Measurements from ENCODE around the gene LIN7C. TPM values are rescaled to one million over a fixed set of nuclear protein-coding genes. Genes with fewer than 3 reads are reported as not detected.
"Not testable (repeated sequence)": the region's sequence is repeated elsewhere in the genome, so short reads cannot be mapped to it uniquely, and the experiment has no call there.

LIN7C gene
- total RNA-seq, 1 experiment from 2014 or later = 30.3 TPM

GRCh38 chr11:27518518-27518917 lies 11.9 kb upstream of the LIN7C start:
- no peak overlapping the region for H3K27ac ChIP-seq (ENCODE audit: low read length)
- H3K79me2 ChIP-seq (ENCODE audit: low read length) = no peaks in the 10 kb centered on the region
- H3K9me2 ChIP-seq (replicated peaks; ENCODE audit: insufficient read depth, low read length) = no peaks in the 10 kb centered on the region
- DNase-seq = no peak
- no peak overlapping the region for H3K4me3 ChIP-seq (ENCODE audit: low read length)
- no peak overlapping the region for H2AFZ ChIP-seq (ENCODE audit: low read length)
- no peaks in the 10 kb centered on the region for H3K4me1 ChIP-seq (ENCODE audit: low read length)
- no peaks in the 10 kb centered on the region for H3K27me3 ChIP-seq (ENCODE audit: low read length)
- H3K9me3 ChIP-seq (ENCODE audit: low read length) = no peaks in the 10 kb centered on the region
- H4K20me1 ChIP-seq (ENCODE audit: insufficient read depth, low read depth, low read length) = no peaks in the 10 kb centered on the region
- no peak overlapping the region for H3K4me2 ChIP-seq (ENCODE audit: low read depth, low read length, poor library complexity, severe bottlenecking)
- H3K36me3 ChIP-seq (ENCODE audit: insufficient read depth, low read length) = no peaks in the 10 kb centered on the region
- no peak overlapping the region for H3K9ac ChIP-seq (ENCODE audit: low read length)

GRCh38 chr11:27517490-27517889 lies 10.9 kb upstream of the LIN7C start:
- H4K20me1 ChIP-seq (ENCODE audit: insufficient read depth, low read depth, low read length); DNase-seq; H3K9me3 ChIP-seq (ENCODE audit: low read length); H3K36me3 ChIP-seq (ENCODE audit: insufficient read depth, low read length); H3K9me2 ChIP-seq (replicated peaks; ENCODE audit: insufficient read depth, low read length); H3K27ac ChIP-seq (ENCODE audit: low read length); H3K4me1 ChIP-seq (ENCODE audit: low read length); H3K27me3 ChIP-seq (ENCODE audit: low read length); H3K4me3 ChIP-seq (ENCODE audit: low read length); H3K9ac ChIP-seq (ENCODE audit: low read length); H3K79me2 ChIP-seq (ENCODE audit: low read length); H3K4me2 ChIP-seq (ENCODE audit: low read depth, low read length, poor library complexity, severe bottlenecking); H2AFZ ChIP-seq (ENCODE audit: low read length): not testable (repeated sequence)

- H3K9me2 ChIP-seq (replicated peaks; ENCODE audit: insufficient read depth, low read length) = no peaks in the 10 kb centered on the region
- no peaks in the 10 kb centered on the region for H3K79me2 ChIP-seq (ENCODE audit: low read length)
- no peak overlapping the region for H2AFZ ChIP-seq (ENCODE audit: low read length)
- no peaks in the 10 kb centered on the region for H4K20me1 ChIP-seq (ENCODE audit: insufficient read depth, low read depth, low read length)
- no peaks in the 10 kb centered on the region for H3K36me3 ChIP-seq (ENCODE audit: insufficient read depth, low read length)
- H3K9me3 ChIP-seq (ENCODE audit: low read length) = no peaks in the 10 kb centered on the region
- DNase-seq = no peak
- H3K4me2 ChIP-seq (ENCODE audit: low read depth, low read length, poor library complexity, severe bottlenecking) = no peak overlapping the region
- no peak overlapping the region for H3K9ac ChIP-seq (ENCODE audit: low read length)
- no peak overlapping the region for H3K27ac ChIP-seq (ENCODE audit: low read length)
- no peak overlapping the region for H3K4me3 ChIP-seq (ENCODE audit: low read length)
- H3K27me3 ChIP-seq (ENCODE audit: low read length) = no peaks in the 10 kb centered on the region
- H3K4me1 ChIP-seq (ENCODE audit: low read length) = no peaks in the 10 kb centered on the region
Observed at GRCh38 chr11:27514558-27514957, 8.0 kb upstream of the LIN7C start.

- H3K4me2 ChIP-seq (ENCODE audit: low read depth, low read length, poor library complexity, severe bottlenecking) = no peak overlapping the region
Observed at GRCh38 chr11:27514076-27514475, 7.5 kb upstream of the LIN7C start.

GRCh38 chr11:27513389-27513788 lies 6.8 kb upstream of the LIN7C start:
- no peaks in the 10 kb centered on the region for H4K20me1 ChIP-seq (ENCODE audit: insufficient read depth, low read depth, low read length)
- H2AFZ ChIP-seq (ENCODE audit: low read length) = no peak overlapping the region
- H3K79me2 ChIP-seq (ENCODE audit: low read length) = no peaks in the 10 kb centered on the region
- no peak for DNase-seq
- H3K4me1 ChIP-seq (ENCODE audit: low read length) = no peaks in the 10 kb centered on the region
- no peaks in the 10 kb centered on the region for H3K27me3 ChIP-seq (ENCODE audit: low read length)
- no peak overlapping the region for H3K27ac ChIP-seq (ENCODE audit: low read length)
- no peak overlapping the region for H3K4me3 ChIP-seq (ENCODE audit: low read length)
- no peak overlapping the region for H3K9ac ChIP-seq (ENCODE audit: low read length)
- no peaks in the 10 kb centered on the region for H3K9me2 ChIP-seq (replicated peaks; ENCODE audit: insufficient read depth, low read length)
- no peak overlapping the region for H3K4me2 ChIP-seq (ENCODE audit: low read depth, low read length, poor library complexity, severe bottlenecking)
- no peaks in the 10 kb centered on the region for H3K36me3 ChIP-seq (ENCODE audit: insufficient read depth, low read length)
- no peaks in the 10 kb centered on the region for H3K9me3 ChIP-seq (ENCODE audit: low read length)

More at GRCh38 chr11:27514076-27514475, 7.5 kb upstream of the LIN7C start:
- no peak for DNase-seq
- H2AFZ ChIP-seq (ENCODE audit: low read length) = no peak overlapping the region
- no peak overlapping the region for H3K27ac ChIP-seq (ENCODE audit: low read length)
- no peaks in the 10 kb centered on the region for H3K9me2 ChIP-seq (replicated peaks; ENCODE audit: insufficient read depth, low read length)
- H3K4me1 ChIP-seq (ENCODE audit: low read length) = no peaks in the 10 kb centered on the region
- H3K79me2 ChIP-seq (ENCODE audit: low read length) = no peaks in the 10 kb centered on the region
- no peaks in the 10 kb centered on the region for H4K20me1 ChIP-seq (ENCODE audit: insufficient read depth, low read depth, low read length)
- H3K36me3 ChIP-seq (ENCODE audit: insufficient read depth, low read length) = no peaks in the 10 kb centered on the region
- no peaks in the 10 kb centered on the region for H3K27me3 ChIP-seq (ENCODE audit: low read length)
- no peaks in the 10 kb centered on the region for H3K9me3 ChIP-seq (ENCODE audit: low read length)
- no peak overlapping the region for H3K4me3 ChIP-seq (ENCODE audit: low read length)
- H3K9ac ChIP-seq (ENCODE audit: low read length) = no peak overlapping the region

GRCh38 chr11:27512238-27512637 lies 5.7 kb upstream of the LIN7C start:
- Histone ChIP-seq H3K27me3 (ENCODE audit: low read length) (no peaks in the 10 kb centered on the region), H3K4me3 (ENCODE audit: low read length) (no peak overlapping the region), H3K9me3 (ENCODE audit: low read length) (no peaks in the 10 kb centered on the region), H3K4me1 (ENCODE audit: low read length) (peaks cover 6% of the 10 kb centered on the region), H3K9me2 (replicated peaks; ENCODE audit: insufficient read depth, low read length) (no peaks in the 10 kb centered on the region), H3K79me2 (ENCODE audit: low read length) (peaks cover 5% of the 10 kb centered on the region; the same call in 1 of the 2 replicates), H4K20me1 (ENCODE audit: insufficient read depth, low read depth, low read length) (no peaks in the 10 kb centered on the region), H2AFZ (ENCODE audit: low read length) (no peak overlapping the region), H3K27ac (ENCODE audit: low read length) (no peak overlapping the region), H3K9ac (ENCODE audit: low read length) (no peak overlapping the region), H3K36me3 (ENCODE audit: insufficient read depth, low read length) (no peaks in the 10 kb centered on the region), H3K4me2 (ENCODE audit: low read depth, low read length, poor library complexity, severe bottlenecking) (no peak overlapping the region)
- DNase-seq = no peak

GRCh38 chr11:27509908-27510307 lies 3.3 kb upstream of the LIN7C start:
- Histone ChIP-seq H3K4me3 (ENCODE audit: low read length) (no peak overlapping the region), H2AFZ (ENCODE audit: low read length) (no peak overlapping the region), H3K4me1 (ENCODE audit: low read length) (peaks cover 15% of the 10 kb centered on the region), H3K9me3 (ENCODE audit: low read length) (no peaks in the 10 kb centered on the region), H3K9ac (ENCODE audit: low read length) (no peak overlapping the region), H3K27ac (ENCODE audit: low read length) (no peak overlapping the region), H4K20me1 (ENCODE audit: insufficient read depth, low read depth, low read length) (peaks cover 4% of the 10 kb centered on the region; the same call in 1 of the 2 replicates), H3K9me2 (replicated peaks; ENCODE audit: insufficient read depth, low read length) (no peaks in the 10 kb centered on the region), H3K79me2 (ENCODE audit: low read length) (peaks cover 25% of the 10 kb centered on the region), H3K27me3 (ENCODE audit: low read length) (no peaks in the 10 kb centered on the region), H3K4me2 (ENCODE audit: low read depth, low read length, poor library complexity, severe bottlenecking) (no peak overlapping the region), H3K36me3 (ENCODE audit: insufficient read depth, low read length) (no peaks in the 10 kb centered on the region)
- DNase-seq = no peak

- Histone ChIP-seq H3K4me2 (ENCODE audit: low read depth, low read length, poor library complexity, severe bottlenecking) (peak overlapping the region; percentile 87), H3K4me3 (ENCODE audit: low read length) (peak overlapping the region; percentile 87), H3K9me3 (ENCODE audit: low read length) (no peaks in the 10 kb centered on the region), H3K9me2 (replicated peaks; ENCODE audit: insufficient read depth, low read length) (no peaks in the 10 kb centered on the region), H3K9ac (ENCODE audit: low read length) (peak overlapping the region; percentile 80), H2AFZ (ENCODE audit: low read length) (no peak overlapping the region), H4K20me1 (ENCODE audit: insufficient read depth, low read depth, low read length) (peaks cover 4% of the 10 kb centered on the region; the same call in 1 of the 2 replicates), H3K27ac (ENCODE audit: low read length) (no peak overlapping the region), H3K4me1 (ENCODE audit: low read length) (peaks cover 22% of the 10 kb centered on the region), H3K27me3 (ENCODE audit: low read length) (no peaks in the 10 kb centered on the region), H3K36me3 (ENCODE audit: insufficient read depth, low read length) (no peaks in the 10 kb centered on the region; the same call in 1 of the 2 replicates), H3K79me2 (ENCODE audit: low read length) (peaks cover 47% of the 10 kb centered on the region)
- DNase-seq = no peak
Observed at GRCh38 chr11:27507557-27508322, 1.2 kb upstream of the LIN7C start.
